SK-N-SH (cell line): ENCODE measurements around the gene CCDC174. TPM values are rescaled to one million over a fixed set of nuclear protein-coding genes. Genes with fewer than 3 reads are reported as not detected.

ENCODE experiments used
- CTCF ChIA-PET: fragments of 300-600, 350-600 bp; formaldehyde crosslinking; extraction: SDS; loops from one replicate; lab custom pipeline; 2021; lab: Yijun Ruan, JAX
- POLR2A ChIA-PET: fragments of 350-600 bp; sonication (Branson Sonifier 250); formaldehyde crosslinking; extraction: SDS; loops from one replicate; lab custom pipeline; 2020; ENCODE audit warnings: antibody characterized with exemption, inconsistent platforms; lab: Yijun Ruan, JAX
- DNase-seq: peaks from one replicate; pipeline ENCODE4 v3.0.0; 2012
- H2AFZ ChIP-seq: fragments of 200-600 bp; sonication (generic); 2 replicates; pipeline ENCODE4 v1.8.1; 2016; ENCODE audit warnings: antibody characterized with exemption, mild to moderate bottlenecking, low read depth
- H3F3A ChIP-seq: fragments of 200-600 bp; sonication (generic); replicated peaks from 2 replicates; pipeline ENCODE3; 2016; ENCODE audit warnings: antibody characterized with exemption, mild to moderate bottlenecking; ENCODE audit not compliant: insufficient read depth
- H3K27ac ChIP-seq, 2 experiments: fragments of 200-500 bp in 1 of 2; fragments of 200-600 bp in 1 of 2; sonication (Bioruptor generic) in 1 of 2; sonication (generic), shearing (Covaris generic) in 1 of 2; 2 replicates each; pipeline versions ENCODE4 v1.5.1 to v1.6.1; 2014 to 2016; ENCODE audit warnings: low read depth in 2 of 2, inconsistent platforms in 1 of 2, low read length in 1 of 2, mild to moderate bottlenecking in 1 of 2, mixed read lengths in 1 of 2
- H3K27me3 ChIP-seq: fragments of 200-600 bp; sonication (generic), shearing (Covaris generic); 2 replicates; pipeline ENCODE4 v1.6.1; 2016; ENCODE audit warnings: mixed run types; ENCODE audit not compliant: insufficient read depth
- H3K36me3 ChIP-seq, 2 experiments: fragments of 200-500 bp in 1 of 2; fragments of 200-600 bp in 1 of 2; sonication (Bioruptor generic) in 1 of 2; sonication (generic) in 1 of 2; replicated peaks in 1 of 2; 2 replicates each; pipeline versions ENCODE3 to v1.5.1; 2014 to 2016; ENCODE audit warnings: low read length in 1 of 2, mild to moderate bottlenecking in 1 of 2; ENCODE audit not compliant: insufficient read depth in 2 of 2, control insufficient read depth in 1 of 2
- H3K4me1 ChIP-seq, 2 experiments: fragments of 200-500 bp in 1 of 2; fragments of 200-600 bp in 1 of 2; sonication (Bioruptor generic) in 1 of 2; sonication (generic), shearing (Covaris generic) in 1 of 2; 2 replicates each; pipeline versions ENCODE4 v1.5.1 to v1.6.1; 2014 to 2016; ENCODE audit warnings: low read depth in 1 of 2, low read length in 1 of 2, mixed run types in 1 of 2; ENCODE audit not compliant: insufficient read depth in 2 of 2, control insufficient read depth in 1 of 2
- H3K4me2 ChIP-seq: fragments of 200-600 bp; sonication (generic), shearing (Covaris generic); 2 replicates; pipeline ENCODE4 v1.6.1; 2017; ENCODE audit warnings: mixed run types
- H3K4me3 ChIP-seq, 2 experiments: fragments of 200-500 bp in 1 of 2; fragments of 200-600 bp in 1 of 2; sonication (Bioruptor generic) in 1 of 2; sonication (generic), shearing (Covaris generic) in 1 of 2; 2 replicates each; pipeline versions ENCODE4 v1.5.1 to v1.8.1; 2014 to 2016; ENCODE audit warnings: low read depth in 2 of 2, inconsistent platforms in 1 of 2, low read length in 1 of 2, mild to moderate bottlenecking in 1 of 2, mixed read lengths in 1 of 2, moderate library complexity in 1 of 2
- H3K79me2 ChIP-seq: fragments of 200-600 bp; sonication (generic); 2 replicates; pipeline ENCODE4 v1.8.1; 2017; ENCODE audit warnings: mild to moderate bottlenecking; ENCODE audit not compliant: insufficient read depth
- H3K9ac ChIP-seq: fragments of 200-600 bp; sonication (generic); 2 replicates; pipeline ENCODE4 v1.6.1; 2017; ENCODE audit warnings: mixed run types
- H3K9me2 ChIP-seq: fragments of 200-600 bp; sonication (generic); 2 replicates; pipeline ENCODE4 v1.6.1; 2017; ENCODE audit warnings: mixed run types
- H3K9me3 ChIP-seq: fragments of 200-600 bp; sonication (generic); 2 replicates; pipeline ENCODE4 v1.6.1; 2017; ENCODE audit warnings: mixed run types, mild to moderate bottlenecking, moderate library complexity
- H4K20me1 ChIP-seq: fragments of 200-600 bp; sonication (generic); 2 replicates; pipeline ENCODE4 v1.6.1; 2017; ENCODE audit warnings: mild to moderate bottlenecking, mixed run types; ENCODE audit not compliant: insufficient read depth
- CHD2 ChIP-seq: fragments of 150-350 bp; IDR thresholded peaks from 2 replicates; pipeline ENCODE4 v1.6.1; 2018; ENCODE audit warnings: low read length; ENCODE audit not compliant: partially characterized antibody
- ELF1 ChIP-seq: IDR thresholded peaks from 2 replicates; pipeline ENCODE4 v1.4.0; 2012
- FOXJ3 ChIP-seq: sonication (generic); formaldehyde crosslinking; IDR thresholded peaks from 2 replicates; pipeline ENCODE4 v1.5.1; 2020; ENCODE audit warnings: mild to moderate bottlenecking, missing genetic modification reagents
- GABPA ChIP-seq: IDR thresholded peaks from 2 replicates; pipeline ENCODE4 v1.4.0; 2012; ENCODE audit warnings: low read depth, mild to moderate bottlenecking
- MEF2A ChIP-seq: IDR thresholded peaks from 2 replicates; pipeline ENCODE4 v1.4.0; 2012; ENCODE audit warnings: low read depth, borderline replicate concordance
- MXI1 ChIP-seq: IDR thresholded peaks from 2 replicates; pipeline ENCODE4 v1.6.1; 2012; ENCODE audit warnings: mild to moderate bottlenecking, low read depth, low read length, improper control_type of control experiment
- NFIC ChIP-seq: IDR thresholded peaks from 2 replicates; pipeline ENCODE4 v1.4.0; 2012; ENCODE audit warnings: borderline replicate concordance
- POLR2AphosphoS5 ChIP-seq: IDR thresholded peaks from 2 replicates; pipeline ENCODE4 v1.6.1; 2012; ENCODE audit warnings: low read depth, low read length
- RCOR1 ChIP-seq: fragments of 150-350 bp; IDR thresholded peaks from 2 replicates; pipeline ENCODE4 v1.6.1; 2017; ENCODE audit warnings: antibody characterized with exemption, low read length
- SIN3A ChIP-seq: IDR thresholded peaks from 2 replicates; pipeline ENCODE4 v1.6.1; 2012; ENCODE audit warnings: low read depth, mild to moderate bottlenecking, low read length, moderate library complexity, borderline replicate concordance
- TAF1 ChIP-seq: IDR thresholded peaks from 2 replicates; pipeline ENCODE4 v1.6.1; 2012; ENCODE audit warnings: low read depth, mild to moderate bottlenecking, low read length, moderate library complexity, borderline replicate concordance
- YY1 ChIP-seq: IDR thresholded peaks from 2 replicates; pipeline ENCODE4 v1.4.0; 2012; ENCODE audit warnings: low read depth, mild to moderate bottlenecking
- WGBS: methylation state at CpG from one replicate; pipeline ENCODE4 v1.1.6; 2017; ENCODE audit warnings: low lambda C conversion rate; 5-methylcytosine and 5-hydroxymethylcytosine counted together
- polyA plus RNA-seq, 3 experiments: library from polyadenylated mRNA; depleted of rRNA; stranded (reverse); fragments of >200 nt; gene quantifications; 2 replicates each; pipeline ENCODE4 v1.2.3, GENCODE V29; 2012
- TF ChIP-seq, protein P1 (sequence below): fragments of 150-350 bp; IDR thresholded peaks from 2 replicates; pipeline ENCODE4 v1.6.1; 2017; ENCODE audit warnings: antibody characterized with exemption, low read length, low read depth, borderline replicate concordance
- TF ChIP-seq, protein P2 (sequence below): fragments of 150-350 bp; IDR thresholded peaks from 2 replicates; pipeline ENCODE4 v1.6.1; 2016; ENCODE audit warnings: mild to moderate bottlenecking, low read depth, low read length
- TF ChIP-seq, protein P3 (sequence below): IDR thresholded peaks from 2 replicates; pipeline ENCODE4 v1.4.0; 2012; ENCODE audit warnings: low read depth, borderline replicate concordance

Gene CCDC174
- polyA plus RNA-seq, 1 of the 3 experiments (the other 2 are of a cell fraction) = 6.6 TPM

DNA sequence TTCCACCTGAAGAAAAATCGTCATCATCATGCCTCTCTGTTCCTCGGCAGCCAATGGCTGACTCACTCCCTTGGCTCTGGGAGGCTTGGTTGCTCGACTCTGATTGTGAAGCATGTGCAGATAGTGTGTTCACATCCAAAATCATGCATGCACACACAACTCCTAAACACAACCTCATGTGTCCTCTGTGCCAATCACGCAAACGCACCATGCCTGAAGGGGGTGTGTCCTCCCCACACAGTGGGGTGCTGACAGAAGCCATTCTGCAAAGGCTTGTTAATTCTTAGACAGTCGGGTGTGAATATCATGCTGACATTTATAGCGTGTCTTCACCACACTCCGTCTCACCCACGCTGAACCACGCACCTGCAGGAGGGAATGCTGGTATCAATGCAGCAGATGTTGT, 11.4 kb upstream of the CCDC174 start:
- Histone ChIP-seq H3K9me3 (no peaks in the 10 kb centered on the region), H2AFZ (no peak overlapping the region), H3K9ac (no peak overlapping the region), H4K20me1 (no peaks in the 10 kb centered on the region), H3K36me3 (no peaks in the 10 kb centered on the region), H3K79me2 (no peaks in the 10 kb centered on the region), H3K4me3 (no peak overlapping the region), H3K27ac (no peak overlapping the region), H3K9me2 (no peaks in the 10 kb centered on the region), H3K4me2 (no peak overlapping the region), H3F3A (no peaks in the 10 kb centered on the region), H3K27me3 (peaks cover 7% of the 10 kb centered on the region; the same call in 1 of the 2 replicates), H3K4me1 (peaks cover 0 to 11% of the 10 kb centered on the region in 2 experiments; a peak in 1 of 4 replicates)
- TF ChIP-seq, protein P1, sequence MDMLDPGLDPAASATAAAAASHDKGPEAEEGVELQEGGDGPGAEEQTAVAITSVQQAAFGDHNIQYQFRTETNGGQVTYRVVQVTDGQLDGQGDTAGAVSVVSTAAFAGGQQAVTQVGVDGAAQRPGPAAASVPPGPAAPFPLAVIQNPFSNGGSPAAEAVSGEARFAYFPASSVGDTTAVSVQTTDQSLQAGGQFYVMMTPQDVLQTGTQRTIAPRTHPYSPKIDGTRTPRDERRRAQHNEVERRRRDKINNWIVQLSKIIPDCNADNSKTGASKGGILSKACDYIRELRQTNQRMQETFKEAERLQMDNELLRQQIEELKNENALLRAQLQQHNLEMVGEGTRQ = no peak
- 59% methylated on average over 10 of the region's 10 CpGs for WGBS
- POLR2A ChIA-PET = no interaction called here
- DNase-seq = no peak
- CTCF ChIA-PET = no interaction called here

DNA sequence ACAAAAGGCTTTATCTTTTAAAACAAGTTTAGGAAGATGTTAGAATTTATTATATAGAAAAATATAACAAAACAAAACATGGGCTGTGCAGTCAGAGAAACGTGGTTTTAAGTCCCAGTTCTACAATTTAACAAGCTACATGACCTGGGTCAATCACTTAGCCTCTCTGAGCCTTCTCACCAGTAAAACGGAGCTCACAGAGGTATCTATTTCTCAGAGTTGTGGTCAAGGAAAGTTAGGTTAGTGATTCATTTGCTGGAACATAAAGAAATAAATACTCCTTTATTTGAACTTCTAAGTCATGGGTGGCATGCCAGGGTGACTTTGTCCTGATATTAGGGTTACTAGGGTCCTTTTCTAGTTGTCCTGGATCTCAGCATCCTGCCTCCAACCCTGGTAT, 10.8 kb upstream of the CCDC174 start:
- peaks cover 7% of the 10 kb centered on the region; the same call in 1 of the 2 replicates for H3K27me3 ChIP-seq
- no peak overlapping the region for H3K27ac ChIP-seq
- no peak overlapping the region for H3K4me2 ChIP-seq
- no peak for TF ChIP-seq NFIC
- TF ChIP-seq SIN3A = no peak
- TF ChIP-seq ELF1 = no peak
- no peak for TF ChIP-seq MXI1
- TF ChIP-seq MEF2A = no peak
- no peak for TF ChIP-seq FOXJ3 (CRISPR knock-in tag)
- no peak for TF ChIP-seq CHD2
- TF ChIP-seq, protein P2, sequence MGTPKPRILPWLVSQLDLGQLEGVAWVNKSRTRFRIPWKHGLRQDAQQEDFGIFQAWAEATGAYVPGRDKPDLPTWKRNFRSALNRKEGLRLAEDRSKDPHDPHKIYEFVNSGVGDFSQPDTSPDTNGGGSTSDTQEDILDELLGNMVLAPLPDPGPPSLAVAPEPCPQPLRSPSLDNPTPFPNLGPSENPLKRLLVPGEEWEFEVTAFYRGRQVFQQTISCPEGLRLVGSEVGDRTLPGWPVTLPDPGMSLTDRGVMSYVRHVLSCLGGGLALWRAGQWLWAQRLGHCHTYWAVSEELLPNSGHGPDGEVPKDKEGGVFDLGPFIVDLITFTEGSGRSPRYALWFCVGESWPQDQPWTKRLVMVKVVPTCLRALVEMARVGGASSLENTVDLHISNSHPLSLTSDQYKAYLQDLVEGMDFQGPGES = no peak
- TF ChIP-seq TAF1 = no peak
- TF ChIP-seq YY1 = no peak
- no peak for TF ChIP-seq RCOR1
- TF ChIP-seq GABPA = no peak
- TF ChIP-seq, protein P3, sequence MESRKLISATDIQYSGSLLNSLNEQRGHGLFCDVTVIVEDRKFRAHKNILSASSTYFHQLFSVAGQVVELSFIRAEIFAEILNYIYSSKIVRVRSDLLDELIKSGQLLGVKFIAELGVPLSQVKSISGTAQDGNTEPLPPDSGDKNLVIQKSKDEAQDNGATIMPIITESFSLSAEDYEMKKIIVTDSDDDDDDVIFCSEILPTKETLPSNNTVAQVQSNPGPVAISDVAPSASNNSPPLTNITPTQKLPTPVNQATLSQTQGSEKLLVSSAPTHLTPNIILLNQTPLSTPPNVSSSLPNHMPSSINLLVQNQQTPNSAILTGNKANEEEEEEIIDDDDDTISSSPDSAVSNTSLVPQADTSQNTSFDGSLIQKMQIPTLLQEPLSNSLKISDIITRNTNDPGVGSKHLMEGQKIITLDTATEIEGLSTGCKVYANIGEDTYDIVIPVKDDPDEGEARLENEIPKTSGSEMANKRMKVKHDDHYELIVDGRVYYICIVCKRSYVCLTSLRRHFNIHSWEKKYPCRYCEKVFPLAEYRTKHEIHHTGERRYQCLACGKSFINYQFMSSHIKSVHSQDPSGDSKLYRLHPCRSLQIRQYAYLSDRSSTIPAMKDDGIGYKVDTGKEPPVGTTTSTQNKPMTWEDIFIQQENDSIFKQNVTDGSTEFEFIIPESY = no peak
- TF ChIP-seq, protein P1 = no peak
- no peak for TF ChIP-seq POLR2AphosphoS5
- no peaks in the 10 kb centered on the region for H4K20me1 ChIP-seq
- H3K9me2 ChIP-seq = no peaks in the 10 kb centered on the region
- no peaks in the 10 kb centered on the region for H3F3A ChIP-seq
- POLR2A ChIA-PET = no interaction called here
- DNase-seq = no peak
- H3K36me3 ChIP-seq = no peaks in the 10 kb centered on the region
- 12% methylated on average over 2 of the region's 2 CpGs for WGBS
- H3K9me3 ChIP-seq = no peaks in the 10 kb centered on the region
- H2AFZ ChIP-seq = no peak overlapping the region
- no peak overlapping the region for H3K4me3 ChIP-seq
- H3K79me2 ChIP-seq = no peaks in the 10 kb centered on the region
- peaks cover 0 to 11% of the 10 kb centered on the region in 2 experiments; a peak in 1 of 4 replicates for H3K4me1 ChIP-seq
- CTCF ChIA-PET = no interaction called here
- no peak overlapping the region for H3K9ac ChIP-seq
